HEK293 (cell line): Measurements from ENCODE around the gene RECQL.

Source experiments
- CTCF ChIA-PET: fragments of 350-600 bp; formaldehyde crosslinking; extraction: SDS; loops from one replicate; lab custom pipeline; 2021; ENCODE audit warnings: antibody characterized with exemption; lab: Yijun Ruan, JAX
- POLR2A ChIA-PET: fragments of 300-600 bp; formaldehyde crosslinking; extraction: SDS; loops from one replicate; lab custom pipeline; 2020; ENCODE audit warnings: antibody characterized with exemption, inconsistent platforms; lab: Yijun Ruan, JAX
- H3K27ac ChIP-seq: fragments of 200-500 bp; sonication (Bioruptor generic); 2 replicates; pipeline ENCODE4 v1.5.1; 2014; ENCODE audit warnings: low read depth, low read length, control low read depth, inconsistent platforms; ENCODE audit errors: extremely low read depth
- H3K36me3 ChIP-seq, 2 experiments: fragments of 200-500 bp in 1 of 2; sonication (Bioruptor generic) in 1 of 2; 1 replicate in 1 of 2; 2 replicates in 1 of 2; pipeline ENCODE4 v1.5.1; 2014 to 2017; ENCODE audit warnings: inconsistent platforms in 2 of 2, low read length in 2 of 2; ENCODE audit not compliant: control insufficient read depth in 2 of 2, insufficient read depth in 1 of 2
- H3K4me1 ChIP-seq: fragments of 200-500 bp; sonication (Bioruptor generic); 2 replicates; pipeline ENCODE4 v1.5.1; 2014; ENCODE audit warnings: mild to moderate bottlenecking, low read length, inconsistent platforms; ENCODE audit not compliant: control insufficient read depth, insufficient read depth
- H3K4me3 ChIP-seq: 2 replicates; pipeline ENCODE4 v1.5.1; 2011; ENCODE audit warnings: low read depth, mild to moderate bottlenecking, control low read depth, low read length, moderate library complexity
- H3K9me3 ChIP-seq: fragments of 200-500 bp; sonication (Bioruptor generic); 2 replicates; pipeline ENCODE4 v1.5.1; 2014; ENCODE audit warnings: low read depth, low read length, inconsistent platforms; ENCODE audit not compliant: control insufficient read depth, insufficient read depth
- BCL11A ChIP-seq: fragments of 450-650 bp; formaldehyde crosslinking; IDR thresholded peaks from 2 replicates; pipeline ENCODE4 v1.5.1; 2016; ENCODE audit warnings: low read depth, missing biosample characterization, missing genetic modification characterization
- BCL11B ChIP-seq: fragments of 450-650 bp; formaldehyde crosslinking; IDR thresholded peaks from 2 replicates; pipeline ENCODE4 v1.5.1; 2016; ENCODE audit warnings: low read depth, missing biosample characterization, missing genetic modification characterization
- GFI1B ChIP-seq: fragments of 450-650 bp; formaldehyde crosslinking; IDR thresholded peaks from 2 replicates; pipeline ENCODE4 v1.5.1; 2016; ENCODE audit warnings: missing biosample characterization, missing genetic modification characterization
- HOXC10 ChIP-seq: sonication (generic); formaldehyde crosslinking; IDR thresholded peaks from 2 replicates; pipeline ENCODE4 v1.8.1; 2023; ENCODE audit warnings: mild to moderate bottlenecking, missing genetic modification reagents
- TRIM28 ChIP-seq: IDR thresholded peaks from 2 replicates; pipeline ENCODE4 v1.6.1; 2011; ENCODE audit warnings: low read length, control low read depth, borderline replicate concordance
- ZBTB7A ChIP-seq: fragments of 450-650 bp; formaldehyde crosslinking; IDR thresholded peaks from 2 replicates; pipeline ENCODE4 v1.5.1; 2016; ENCODE audit warnings: low read depth, missing biosample characterization, missing genetic modification characterization
- ZNF133 ChIP-seq: fragments of 450-650 bp; formaldehyde crosslinking; IDR thresholded peaks from 2 replicates; pipeline ENCODE4 v1.5.1; 2016; ENCODE audit warnings: missing biosample characterization, missing genetic modification characterization
- ZNF157 ChIP-seq: fragments of 450-650 bp; formaldehyde crosslinking; IDR thresholded peaks from 2 replicates; pipeline ENCODE4 v1.5.1; 2016; ENCODE audit warnings: missing biosample characterization, missing genetic modification characterization
- ZNF433 ChIP-seq: fragments of 450-650 bp; formaldehyde crosslinking; IDR thresholded peaks from 2 replicates; pipeline ENCODE4 v1.5.1; 2016; ENCODE audit warnings: missing biosample characterization, missing genetic modification characterization, low read depth
- ZNF48 ChIP-seq: fragments of 450-650 bp; formaldehyde crosslinking; IDR thresholded peaks from 2 replicates; pipeline ENCODE4 v1.5.1; 2016; ENCODE audit warnings: missing biosample characterization, missing genetic modification characterization
- ZNF530 ChIP-seq: fragments of 450-650 bp; formaldehyde crosslinking; IDR thresholded peaks from 2 replicates; pipeline ENCODE4 v1.5.1; 2016; ENCODE audit warnings: low read depth, missing biosample characterization, missing genetic modification characterization
- ZNF560 ChIP-seq: fragments of 450-650 bp; formaldehyde crosslinking; IDR thresholded peaks from 2 replicates; pipeline ENCODE4 v1.5.1; 2017; ENCODE audit warnings: missing biosample characterization, missing genetic modification characterization, borderline replicate concordance
- ZNF596 ChIP-seq: fragments of 450-650 bp; IDR thresholded peaks from 2 replicates; pipeline ENCODE4 v1.5.0; 2018; ENCODE audit warnings: missing biosample characterization, mild to moderate bottlenecking, missing genetic modification characterization, moderate library complexity
- ZNF610 ChIP-seq: fragments of 450-650 bp; formaldehyde crosslinking; IDR thresholded peaks from 2 replicates; pipeline ENCODE4 v1.5.1; 2016; ENCODE audit warnings: missing biosample characterization, missing genetic modification characterization, borderline replicate concordance
- ZNF623 ChIP-seq: fragments of 450-650 bp; formaldehyde crosslinking; IDR thresholded peaks from 2 replicates; pipeline ENCODE4 v1.5.1; 2016; ENCODE audit warnings: missing biosample characterization, missing genetic modification characterization
- ZNF626 ChIP-seq: fragments of 450-650 bp; sonication (Bioruptor Pico); formaldehyde crosslinking; IDR thresholded peaks from 2 replicates; pipeline ENCODE4 v1.5.1; 2018; ENCODE audit warnings: missing biosample characterization, missing genetic modification characterization, inconsistent platforms
- ZNF654 ChIP-seq: fragments of 450-650 bp; formaldehyde crosslinking; IDR thresholded peaks from 2 replicates; pipeline ENCODE4 v1.5.1; 2016; ENCODE audit warnings: low read depth, missing biosample characterization, missing genetic modification characterization
- ZNF677 ChIP-seq: fragments of 450-650 bp; IDR thresholded peaks from 2 replicates; pipeline ENCODE4 v1.5.0; 2018; ENCODE audit warnings: missing biosample characterization, mild to moderate bottlenecking, missing genetic modification characterization, moderate library complexity
- ZNF747 ChIP-seq: fragments of 450-650 bp; formaldehyde crosslinking; IDR thresholded peaks from 2 replicates; pipeline ENCODE4 v1.5.1; 2016; ENCODE audit warnings: missing biosample characterization, missing genetic modification characterization
- ZNF837 ChIP-seq: fragments of 450-650 bp; formaldehyde crosslinking; IDR thresholded peaks from 2 replicates; pipeline ENCODE4 v1.5.1; 2016; ENCODE audit warnings: missing biosample characterization, missing genetic modification characterization
- TF ChIP-seq, protein P1 (sequence below): fragments of 450-650 bp; formaldehyde crosslinking; IDR thresholded peaks from 2 replicates; pipeline ENCODE4 v1.5.1; 2016; ENCODE audit warnings: missing biosample characterization, missing genetic modification characterization, low read depth
- TF ChIP-seq, protein P2 (sequence below): fragments of 450-650 bp; formaldehyde crosslinking; IDR thresholded peaks from 2 replicates; pipeline ENCODE4 v1.5.1; 2016; ENCODE audit warnings: missing biosample characterization, missing genetic modification characterization
- TF ChIP-seq, protein P3 (sequence below): fragments of 450-650 bp; formaldehyde crosslinking; IDR thresholded peaks from 2 replicates; pipeline ENCODE4 v1.5.1; 2017; ENCODE audit warnings: missing biosample characterization, missing genetic modification characterization
- TF ChIP-seq, protein P4 (sequence below): fragments of 450-650 bp; formaldehyde crosslinking; IDR thresholded peaks from 2 replicates; pipeline ENCODE4 v1.5.1; 2017; ENCODE audit warnings: missing biosample characterization, missing genetic modification characterization

RECQL gene

DNA sequence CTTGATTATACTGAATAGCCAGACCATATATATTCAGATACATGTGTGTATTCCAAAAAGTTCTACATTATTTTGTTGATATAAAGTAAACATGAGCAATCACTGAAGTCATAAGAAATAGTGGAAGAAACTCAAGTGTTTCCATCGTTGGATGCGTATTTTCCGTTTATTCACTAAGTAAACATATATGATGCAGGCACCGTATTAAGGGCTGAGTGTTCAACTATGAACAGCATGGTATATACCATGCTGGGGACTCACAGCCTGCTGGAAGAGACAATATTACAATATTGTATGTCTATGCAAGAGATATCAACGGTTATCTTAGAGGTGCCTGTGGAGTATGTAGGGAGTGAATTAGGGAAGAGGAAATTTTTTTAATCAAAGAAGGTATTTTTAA lies 62.8 kb downstream of the RECQL start:
- H3K27ac ChIP-seq, result peak overlapping the region; percentile 93; the same call in 1 of the 2 replicates
- POLR2A ChIA-PET, result interaction anchor here (0.9 to 1.7 kb wide), 3 partner anchors 12 to 219 kb away, joined by 3 to 8 read pairs (median 4); partner anchors contain the start of genes GOLT1B, LDHB and RECQL
- H3K4me3 ChIP-seq, result peak overlapping the region; percentile 84
- no peaks in the 10 kb centered on the region for H3K4me1 ChIP-seq
- CTCF ChIA-PET, result interaction anchor here (0.7 to 1.2 kb wide), 2 partner anchors 126 to 146 kb away, joined by 3 to 4 read pairs; no protein-coding TSS in a partner anchor
- no peak for TF ChIP-seq BCL11A (tag by site-specific recombination)
- TF ChIP-seq ZNF133 (tag by site-specific recombination), result no peak
- TF ChIP-seq, protein P1, sequence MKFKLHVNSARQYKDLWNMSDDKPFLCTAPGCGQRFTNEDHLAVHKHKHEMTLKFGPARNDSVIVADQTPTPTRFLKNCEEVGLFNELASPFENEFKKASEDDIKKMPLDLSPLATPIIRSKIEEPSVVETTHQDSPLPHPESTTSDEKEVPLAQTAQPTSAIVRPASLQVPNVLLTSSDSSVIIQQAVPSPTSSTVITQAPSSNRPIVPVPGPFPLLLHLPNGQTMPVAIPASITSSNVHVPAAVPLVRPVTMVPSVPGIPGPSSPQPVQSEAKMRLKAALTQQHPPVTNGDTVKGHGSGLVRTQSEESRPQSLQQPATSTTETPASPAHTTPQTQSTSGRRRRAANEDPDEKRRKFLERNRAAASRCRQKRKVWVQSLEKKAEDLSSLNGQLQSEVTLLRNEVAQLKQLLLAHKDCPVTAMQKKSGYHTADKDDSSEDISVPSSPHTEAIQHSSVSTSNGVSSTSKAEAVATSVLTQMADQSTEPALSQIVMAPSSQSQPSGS (tag by site-specific recombination), result no peak
- no peak for TF ChIP-seq ZNF677 (tag by site-specific recombination)
- no peak for TF ChIP-seq ZNF837 (tag by site-specific recombination)
- TF ChIP-seq ZNF596, result no peak
- TF ChIP-seq ZBTB7A (tag by site-specific recombination), result no peak
- TF ChIP-seq, protein P2, sequence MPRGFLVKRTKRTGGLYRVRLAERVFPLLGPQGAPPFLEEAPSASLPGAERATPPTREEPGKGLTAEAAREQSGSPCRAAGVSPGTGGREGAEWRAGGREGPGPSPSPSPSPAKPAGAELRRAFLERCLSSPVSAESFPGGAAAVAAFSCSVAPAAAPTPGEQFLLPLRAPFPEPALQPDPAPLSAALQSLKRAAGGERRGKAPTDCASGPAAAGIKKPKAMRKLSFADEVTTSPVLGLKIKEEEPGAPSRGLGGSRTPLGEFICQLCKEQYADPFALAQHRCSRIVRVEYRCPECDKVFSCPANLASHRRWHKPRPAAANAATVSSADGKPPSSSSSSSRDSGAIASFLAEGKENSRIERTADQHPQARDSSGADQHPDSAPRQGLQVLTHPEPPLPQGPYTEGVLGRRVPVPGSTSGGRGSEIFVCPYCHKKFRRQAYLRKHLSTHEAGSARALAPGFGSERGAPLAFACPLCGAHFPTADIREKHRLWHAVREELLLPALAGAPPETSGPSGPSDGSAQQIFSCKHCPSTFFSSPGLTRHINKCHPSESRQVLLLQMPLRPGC (tag by site-specific recombination), result no peak
- no peak for TF ChIP-seq ZNF433
- TF ChIP-seq TRIM28, result no peak
- no peaks in the 10 kb centered on the region for H3K9me3 ChIP-seq
- peaks cover 0 to 5% of the 10 kb centered on the region in 2 experiments; a peak in 2 of 3 replicates for H3K36me3 ChIP-seq

DNA sequence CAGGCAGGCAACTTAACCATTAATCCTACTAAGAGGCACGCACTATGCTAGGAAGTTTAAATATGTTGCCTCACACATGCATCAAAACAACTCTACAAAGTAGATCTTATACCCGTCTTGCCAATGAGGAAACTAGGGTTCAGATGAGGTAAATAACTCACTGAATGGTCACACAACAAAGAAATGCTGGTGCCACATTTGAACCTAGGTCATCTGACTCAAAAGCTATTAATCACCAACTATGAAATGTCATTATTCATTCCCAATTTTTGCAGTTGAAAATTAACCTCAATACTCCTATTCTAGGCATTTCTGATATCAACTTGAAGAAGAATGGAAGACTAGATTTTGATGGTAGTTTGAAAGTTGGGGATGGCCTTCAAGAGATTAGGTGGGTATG lies 66.7 kb downstream of the RECQL start:
- CTCF ChIA-PET, result no interaction called here
- Histone ChIP-seq H3K4me1 (no peaks in the 10 kb centered on the region), H3K9me3 (no peaks in the 10 kb centered on the region), H3K27ac (no peak overlapping the region), H3K36me3 (no peaks in the 10 kb centered on the region), H3K4me3 (no peak overlapping the region)
- POLR2A ChIA-PET, result no interaction called here
- TF ChIP-seq ZNF626 (tag by site-specific recombination) (no peak), ZNF654 (tag by site-specific recombination) (no peak), ZNF747 (tag by site-specific recombination) (no peak), TRIM28 (no peak), ZNF157 (tag by site-specific recombination) (no peak), ZNF560 (tag by site-specific recombination) (no peak), ZNF610 (tag by site-specific recombination) (no peak), GFI1B (tag by site-specific recombination) (no peak), ZNF623 (tag by site-specific recombination) (no peak), ZNF48 (tag by site-specific recombination) (no peak), HOXC10 (no peak), ZNF530 (tag by site-specific recombination) (no peak), BCL11B (no peak)
- TF ChIP-seq, protein P3, sequence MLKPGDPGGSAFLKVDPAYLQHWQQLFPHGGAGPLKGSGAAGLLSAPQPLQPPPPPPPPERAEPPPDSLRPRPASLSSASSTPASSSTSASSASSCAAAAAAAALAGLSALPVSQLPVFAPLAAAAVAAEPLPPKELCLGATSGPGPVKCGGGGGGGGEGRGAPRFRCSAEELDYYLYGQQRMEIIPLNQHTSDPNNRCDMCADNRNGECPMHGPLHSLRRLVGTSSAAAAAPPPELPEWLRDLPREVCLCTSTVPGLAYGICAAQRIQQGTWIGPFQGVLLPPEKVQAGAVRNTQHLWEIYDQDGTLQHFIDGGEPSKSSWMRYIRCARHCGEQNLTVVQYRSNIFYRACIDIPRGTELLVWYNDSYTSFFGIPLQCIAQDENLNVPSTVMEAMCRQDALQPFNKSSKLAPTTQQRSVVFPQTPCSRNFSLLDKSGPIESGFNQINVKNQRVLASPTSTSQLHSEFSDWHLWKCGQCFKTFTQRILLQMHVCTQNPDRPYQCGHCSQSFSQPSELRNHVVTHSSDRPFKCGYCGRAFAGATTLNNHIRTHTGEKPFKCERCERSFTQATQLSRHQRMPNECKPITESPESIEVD (tag by site-specific recombination), result no peak
- TF ChIP-seq, protein P4, sequence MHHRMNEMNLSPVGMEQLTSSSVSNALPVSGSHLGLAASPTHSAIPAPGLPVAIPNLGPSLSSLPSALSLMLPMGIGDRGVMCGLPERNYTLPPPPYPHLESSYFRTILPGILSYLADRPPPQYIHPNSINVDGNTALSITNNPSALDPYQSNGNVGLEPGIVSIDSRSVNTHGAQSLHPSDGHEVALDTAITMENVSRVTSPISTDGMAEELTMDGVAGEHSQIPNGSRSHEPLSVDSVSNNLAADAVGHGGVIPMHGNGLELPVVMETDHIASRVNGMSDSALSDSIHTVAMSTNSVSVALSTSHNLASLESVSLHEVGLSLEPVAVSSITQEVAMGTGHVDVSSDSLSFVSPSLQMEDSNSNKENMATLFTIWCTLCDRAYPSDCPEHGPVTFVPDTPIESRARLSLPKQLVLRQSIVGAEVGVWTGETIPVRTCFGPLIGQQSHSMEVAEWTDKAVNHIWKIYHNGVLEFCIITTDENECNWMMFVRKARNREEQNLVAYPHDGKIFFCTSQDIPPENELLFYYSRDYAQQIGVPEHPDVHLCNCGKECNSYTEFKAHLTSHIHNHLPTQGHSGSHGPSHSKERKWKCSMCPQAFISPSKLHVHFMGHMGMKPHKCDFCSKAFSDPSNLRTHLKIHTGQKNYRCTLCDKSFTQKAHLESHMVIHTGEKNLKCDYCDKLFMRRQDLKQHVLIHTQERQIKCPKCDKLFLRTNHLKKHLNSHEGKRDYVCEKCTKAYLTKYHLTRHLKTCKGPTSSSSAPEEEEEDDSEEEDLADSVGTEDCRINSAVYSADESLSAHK, result no peak
